H1 (cell line): ENCODE results near the gene TSPAN9. TPM values are rescaled to one million over a fixed set of nuclear protein-coding genes. Genes with fewer than 3 reads are reported as not detected.

Source experiments
- CTCF ChIA-PET: fragments of 300-600 bp; sonication (Branson Sonifier 250); formaldehyde crosslinking; loops from one replicate; lab custom pipeline; 2021; ENCODE audit not compliant: partially characterized antibody; lab: Charles Lee
- POLR2A ChIA-PET: fragments of 300-600 bp; sonication (Branson Sonifier 250); formaldehyde crosslinking; loops from one replicate; lab custom pipeline; 2021; ENCODE audit warnings: inconsistent platforms; ENCODE audit not compliant: partially characterized antibody; lab: Charles Lee
- DNase-seq, 2 experiments: peaks; one replicate each; pipeline versions ENCODE4 v3.0.0 to v3.0.0-alpha.2; 2010 to 2022; ENCODE audit warnings: low spot score in 2 of 2, low read depth in 1 of 2, mixed read lengths in 1 of 2
- FAIRE-seq: peaks from 2 replicates; lab custom pipeline; 2011; peaks lifted over from hg19 to GRCh38; lab: Jason Lieb, UNC
- H2AFZ ChIP-seq: 2 replicates; pipeline ENCODE4 v1.8.1; 2012; ENCODE audit warnings: low read length, inconsistent platforms
- H2AK5ac ChIP-seq: 2 replicates; pipeline ENCODE4 v1.6.1; 2013; ENCODE audit warnings: low read depth, low read length
- H2BK120ac ChIP-seq: replicated peaks from 2 replicates; pipeline ENCODE3; 2013; ENCODE audit warnings: low read depth, low read length, inconsistent platforms
- H2BK12ac ChIP-seq: 2 replicates; pipeline ENCODE4 v1.6.1; 2013; ENCODE audit warnings: low read depth, low read length
- H2BK15ac ChIP-seq: 2 replicates; pipeline ENCODE4 v1.6.1; 2013; ENCODE audit warnings: low read length
- H2BK20ac ChIP-seq: 2 replicates; pipeline ENCODE4 v1.6.1; 2013; ENCODE audit warnings: low read length
- H2BK5ac ChIP-seq: 2 replicates; pipeline ENCODE4 v1.6.1; 2013; ENCODE audit warnings: low read depth, low read length
- H3K14ac ChIP-seq: 2 replicates; pipeline ENCODE4 v1.6.1; 2013; ENCODE audit warnings: inconsistent platforms; ENCODE audit not compliant: insufficient read length
- H3K18ac ChIP-seq: 2 replicates; pipeline ENCODE4 v1.6.1; 2013; ENCODE audit warnings: low read length; ENCODE audit errors: extremely low read depth
- H3K23ac ChIP-seq: 2 replicates; pipeline ENCODE4 v1.6.1; 2013; ENCODE audit warnings: inconsistent platforms; ENCODE audit not compliant: insufficient read length
- H3K23me2 ChIP-seq: 2 replicates; pipeline ENCODE4 v1.6.1; 2013; ENCODE audit warnings: low read depth, low read length
- H3K27ac ChIP-seq: 2 replicates; pipeline ENCODE4 v1.6.1; 2011; ENCODE audit warnings: low read depth, low read length, inconsistent platforms
- H3K27me3 ChIP-seq, 4 experiments: replicated peaks in 1 of 4; 1 replicate in 1 of 4; 2 replicates in 3 of 4; pipeline versions ENCODE4 v1.6.1 to v1.8.1; 2011 to 2013; ENCODE audit warnings: low read length in 3 of 4, mild to moderate bottlenecking in 3 of 4, inconsistent platforms in 2 of 4, mixed read lengths in 2 of 4, moderate library complexity in 1 of 4; ENCODE audit not compliant: control insufficient read depth in 3 of 4, insufficient read depth in 3 of 4; ENCODE audit errors: extremely low read depth in 1 of 4
- H3K36me3 ChIP-seq, 4 experiments: 2 replicates each; pipeline versions ENCODE4 v1.6.1 to v1.8.1; 2011 to 2013; ENCODE audit warnings: mild to moderate bottlenecking in 4 of 4, low read length in 3 of 4, moderate library complexity in 2 of 4, control low read depth in 1 of 4, inconsistent platforms in 1 of 4; ENCODE audit not compliant: insufficient read depth in 4 of 4, control insufficient read depth in 2 of 4
- H3K4ac ChIP-seq: replicated peaks from 2 replicates; pipeline ENCODE3; 2013; ENCODE audit warnings: low read length, low read depth, mixed read lengths, inconsistent platforms; ENCODE audit not compliant: insufficient read length
- H3K4me1 ChIP-seq, 4 experiments: replicated peaks in 1 of 4; 1 replicate in 1 of 4; 2 replicates in 3 of 4; pipeline versions ENCODE4 v1.6.1 to v1.8.1; 2011 to 2013; ENCODE audit warnings: low read length in 3 of 4, inconsistent platforms in 2 of 4, mixed read lengths in 1 of 4; ENCODE audit not compliant: insufficient read depth in 4 of 4, control insufficient read depth in 3 of 4
- H3K4me2 ChIP-seq, 2 experiments: 2 replicates each; pipeline versions ENCODE4 v1.6.1 to v1.8.1; 2011 to 2013; ENCODE audit warnings: low read depth in 2 of 2, low read length in 2 of 2, control low read depth in 1 of 2, inconsistent platforms in 1 of 2, mild to moderate bottlenecking in 1 of 2; ENCODE audit not compliant: insufficient read depth in 1 of 2
- H3K4me3 ChIP-seq, 4 experiments: fragments of 200-600, 300-600 bp in 1 of 4; sonication (generic), shearing (Covaris generic), sonication (Bioruptor Twin) in 1 of 4; 2 replicates each; pipeline versions ENCODE4 v1.5.1 to v1.8.1; 2011 to 2016; ENCODE audit warnings: low read length in 4 of 4, low read depth in 3 of 4, control low read depth in 2 of 4, inconsistent platforms in 2 of 4, mild to moderate bottlenecking in 2 of 4, mixed read lengths in 1 of 4, moderate library complexity in 1 of 4; ENCODE audit not compliant: insufficient read depth in 2 of 4; ENCODE audit errors: extremely low read depth in 1 of 4
- H3K56ac ChIP-seq: replicated peaks from 2 replicates; pipeline ENCODE3; 2013; ENCODE audit warnings: low read depth, mild to moderate bottlenecking, mixed read lengths, low read length, inconsistent platforms; ENCODE audit not compliant: insufficient read length
- H3K79me1 ChIP-seq: 2 replicates; pipeline ENCODE4 v1.6.1; 2013; ENCODE audit warnings: low read depth, low read length, control low read depth
- H3K79me2 ChIP-seq, 2 experiments: 2 replicates each; pipeline versions ENCODE4 v1.6.1 to v1.8.1; 2012 to 2013; ENCODE audit warnings: low read length in 2 of 2, mild to moderate bottlenecking in 2 of 2, inconsistent platforms in 1 of 2; ENCODE audit not compliant: insufficient read depth in 2 of 2, control insufficient read depth in 1 of 2
- H3K9ac ChIP-seq, 4 experiments: replicated peaks in 1 of 4; 1 replicate in 1 of 4; 2 replicates in 3 of 4; pipeline versions ENCODE4 v1.6.1 to v1.8.1; 2011 to 2013; ENCODE audit warnings: low read depth in 3 of 4, low read length in 3 of 4, control low read depth in 2 of 4, mild to moderate bottlenecking in 2 of 4, moderate library complexity in 2 of 4, inconsistent platforms in 1 of 4; ENCODE audit errors: extremely low read depth in 1 of 4
- H3K9me3 ChIP-seq, 2 experiments: 2 replicates each; pipeline versions ENCODE4 v1.6.1 to v1.8.1; 2012 to 2013; ENCODE audit warnings: mild to moderate bottlenecking in 2 of 2, moderate library complexity in 2 of 2, control low read depth in 1 of 2, inconsistent platforms in 1 of 2, low read depth in 1 of 2, low read length in 1 of 2, mixed read lengths in 1 of 2; ENCODE audit not compliant: insufficient read depth in 2 of 2
- H4K20me1 ChIP-seq, 2 experiments: replicated peaks in 1 of 2; 2 replicates each; pipeline versions ENCODE3 to v1.8.1; 2011 to 2013; ENCODE audit warnings: inconsistent platforms in 2 of 2, low read length in 2 of 2, mild to moderate bottlenecking in 1 of 2; ENCODE audit not compliant: insufficient read depth in 2 of 2, control insufficient read depth in 1 of 2
- H4K5ac ChIP-seq: 2 replicates; pipeline ENCODE4 v1.6.1; 2013; ENCODE audit warnings: low read length, low read depth, mixed read lengths, inconsistent platforms; ENCODE audit not compliant: insufficient read length
- H4K8ac ChIP-seq: 2 replicates; pipeline ENCODE4 v1.8.0; 2013; ENCODE audit warnings: mild to moderate bottlenecking, moderate library complexity, low read length, inconsistent platforms; ENCODE audit not compliant: insufficient read depth; ENCODE audit errors: extremely low read depth
- H4K91ac ChIP-seq: replicated peaks from 2 replicates; pipeline ENCODE3; 2013; ENCODE audit warnings: low read length, mixed read lengths, inconsistent platforms; ENCODE audit not compliant: insufficient read length
- HDAC2 ChIP-seq, 2 experiments: fragments of 300-600 bp in 1 of 2; sonication (generic) in 1 of 2; IDR thresholded peaks; 2 replicates each; pipeline ENCODE4 v1.6.1; 2011 to 2012; ENCODE audit warnings: low read depth in 2 of 2, low read length in 2 of 2, mild to moderate bottlenecking in 2 of 2, moderate library complexity in 2 of 2, borderline replicate concordance in 1 of 2, inconsistent platforms in 1 of 2
- JUND ChIP-seq: IDR thresholded peaks from 2 replicates; pipeline ENCODE4 v1.6.1; 2011; ENCODE audit warnings: mild to moderate bottlenecking, improper control_type of control experiment, low read length
- KDM5A ChIP-seq: fragments of 200-600 bp; IDR thresholded peaks from 2 replicates; pipeline ENCODE4 v1.7.1; 2012; ENCODE audit warnings: mild to moderate bottlenecking, low read length, inconsistent platforms, mixed read lengths
- NANOG ChIP-seq: IDR thresholded peaks from 2 replicates; pipeline ENCODE4 v1.6.1; 2011; ENCODE audit warnings: low read length, low read depth, mild to moderate bottlenecking, inconsistent platforms; ENCODE audit not compliant: insufficient read depth, poor library complexity, severe bottlenecking
- POU5F1 ChIP-seq: IDR thresholded peaks from 2 replicates; pipeline ENCODE4 v1.6.1; 2011; ENCODE audit warnings: low read depth, mild to moderate bottlenecking, low read length, moderate library complexity
- TBP ChIP-seq: IDR thresholded peaks from 2 replicates; pipeline ENCODE4 v1.6.1; 2011; ENCODE audit warnings: low read depth, low read length, improper control_type of control experiment
- ZNF274 ChIP-seq: IDR thresholded peaks from 2 replicates; pipeline ENCODE4 v1.7.0; 2012; ENCODE audit warnings: low read length, borderline replicate concordance; ENCODE audit errors: extremely low read depth
- WGBS, 2 experiments: shearing (Covaris generic) in 1 of 2; methylation state at CpG; one replicate each; pipeline versions ENCODE4 v1.1.6 to v1.1.7; 2013 to 2015; ENCODE audit warnings: low lambda C conversion rate in 2 of 2, mixed read lengths in 2 of 2, inconsistent platforms in 1 of 2, low coverage in 1 of 2, missing lambda C conversion rate in 1 of 2; ENCODE audit not compliant: insufficient replicate concordance in 2 of 2, insufficient coverage in 1 of 2, insufficient read length in 1 of 2; ENCODE audit errors: extremely low coverage in 1 of 2, missing lambda C conversion rate in 1 of 2; 5-methylcytosine and 5-hydroxymethylcytosine counted together
- polyA plus RNA-seq, 7 experiments: library from polyadenylated mRNA; depleted of rRNA in 3 of 7; stranded (reverse) in 5 of 7; unstranded in 2 of 7; fragments of >200 nt in 5 of 7; fragments of 200-250 nt in 2 of 7; gene quantifications; 1 replicate in 5 of 7; 2 replicates in 1 of 7; 4 replicates in 1 of 7; pipeline versions ENCODE4 v1.2.1 to v1.2.3, GENCODE V29; 2011 to 2013; ENCODE audit warnings: missing spikeins in 2 of 7, mixed read lengths in 2 of 7
- total RNA-seq: library from RNA; stranded (reverse); fragmentation: NEBNext Ultra II Directional; extraction: Animal tissue kit (Norgen Biotek cat#: 25700); gene quantifications from 2 replicates; pipeline ENCODE4 v1.2.1, GENCODE V29; 2021

TSPAN9 gene
- total and polyA plus RNA-seq, 2 of the 8 experiments (the other 6 are each of a cell fraction or from before 2014, with no cell fraction given) = 11.5 to 29.1 TPM

DNA sequence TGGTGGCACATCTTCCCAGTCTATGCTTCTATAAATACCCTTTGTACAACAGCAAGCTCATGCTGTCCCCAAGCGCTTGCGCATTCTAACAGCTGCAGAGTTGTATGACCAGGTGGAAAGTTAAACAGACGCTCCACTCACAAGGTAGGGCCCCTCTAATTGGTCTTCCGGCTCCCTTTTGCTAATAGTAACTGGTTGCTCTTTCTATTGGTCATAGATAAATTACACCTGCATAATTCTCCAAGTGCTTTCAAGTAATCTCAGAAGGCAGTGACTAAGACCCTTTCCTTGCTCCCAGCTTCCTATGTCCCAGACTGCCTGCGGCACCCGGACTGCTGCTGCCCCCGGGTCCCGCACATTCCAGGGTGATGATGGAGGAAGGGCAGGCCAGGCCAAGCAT is 6.1 kb upstream of the TSPAN9 start:
- Histone ChIP-seq H3K23me2 (no peaks in the 10 kb centered on the region), H3K14ac (no peak overlapping the region), H3K4me3 (no peak overlapping the region), H3K36me3 (no peaks in the 10 kb centered on the region), H2BK12ac (no peak overlapping the region), H3K9me3 (no peaks in the 10 kb centered on the region), H3K79me2 (no peaks in the 10 kb centered on the region), H2AFZ (no peak overlapping the region), H2BK15ac (no peak overlapping the region), H3K27ac (no peak overlapping the region), H3K9ac (no peak overlapping the region), H2BK5ac (no peak overlapping the region), H4K5ac (no peak overlapping the region), H4K91ac (no peak overlapping the region), H2BK20ac (no peak overlapping the region), H3K27me3 (peaks cover 0 to 3% (median 2%) of the 10 kb centered on the region in 4 experiments; a peak in 3 of 7 replicates), H4K20me1 (no peaks in the 10 kb centered on the region), H3K18ac (no peak overlapping the region), H2AK5ac (no peak overlapping the region), H3K4ac (no peak overlapping the region), H3K4me2 (no peak overlapping the region), H4K8ac (no peak overlapping the region), H3K4me1 (peaks cover 0 to 3% (median 0%) of the 10 kb centered on the region in 4 experiments; a peak in 1 of 7 replicates), H3K56ac (no peak overlapping the region), H2BK120ac (no peak overlapping the region), H3K79me1 (no peaks in the 10 kb centered on the region; the same call in 1 of the 2 replicates), H3K23ac (no peak overlapping the region)
- 94% methylated on average over 8 of the region's 8 CpGs; no CpG with 5 or more reads in 1 of the 2 experiments for WGBS, 2 experiments
- POLR2A ChIA-PET = interaction anchor here (1.4 to 1.6 kb wide), 2 partner anchors 37 to 261 kb away, joined by 3 read pairs; no protein-coding TSS in a partner anchor
- no peak for DNase-seq
- no peak for TF ChIP-seq POU5F1
- no peak for TF ChIP-seq TBP
- no peak for TF ChIP-seq JUND
- TF ChIP-seq NANOG = no peak
- TF ChIP-seq ZNF274 = no peak
- TF ChIP-seq KDM5A = no peak
- no peak for TF ChIP-seq HDAC2 (IDR thresholded peaks at IDR 0.05; ENCODE audit: borderline replicate concordance in 1 of 2, low read depth in 2 of 2, low read length in 2 of 2)
- FAIRE-seq = no peak
- CTCF ChIA-PET = interaction anchor here (0.6 to 6.3 kb wide), 16 partner anchors 9 to 258 kb away, joined by 3 to 43 read pairs (median 3); partner anchors contain the start of gene ITFG2
